ENCODE data around the gene CLTB.

CLTB gene

DNA sequence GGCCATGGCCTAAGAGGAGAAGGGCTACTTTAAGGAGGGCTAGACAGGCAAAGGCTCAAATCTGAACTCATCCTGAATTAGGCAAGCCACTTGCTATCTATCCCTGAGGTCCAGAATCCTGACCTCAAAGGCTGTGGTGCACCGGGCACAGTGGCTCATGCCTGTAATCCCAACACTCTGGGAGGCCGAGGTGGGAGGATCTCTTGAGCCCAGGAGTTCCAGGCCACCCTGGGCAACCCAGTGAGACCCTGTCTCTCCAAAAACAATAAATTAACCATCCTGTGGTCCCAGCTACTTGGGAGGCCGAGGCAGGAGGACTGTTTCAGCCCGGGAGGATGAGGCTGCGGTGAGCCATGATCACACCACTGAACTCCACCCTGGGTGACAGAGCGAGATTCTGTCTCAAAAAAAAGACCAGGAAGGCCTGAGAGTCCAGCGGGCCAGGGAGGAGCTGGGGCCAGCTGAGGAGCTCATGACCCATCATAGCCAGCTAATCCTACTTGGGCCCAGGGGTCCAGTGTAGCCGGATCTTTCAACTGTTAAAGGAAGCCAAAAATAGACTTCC is 31.9 kb downstream of the CLTB start:
- TF ChIP-seq MYC (IDR thresholded peaks at IDR 0.05; ENCODE audit: low read depth, low read length) (no peak), CTCF (IDR thresholded peaks at IDR 0.05; ENCODE audit: low read depth, low read length) (no peak), POLR2A (IDR thresholded peaks at IDR 0.05; ENCODE audit: extremely low read depth, insufficient read length) (no peak)
- TF ChIP-seq, protein P1, sequence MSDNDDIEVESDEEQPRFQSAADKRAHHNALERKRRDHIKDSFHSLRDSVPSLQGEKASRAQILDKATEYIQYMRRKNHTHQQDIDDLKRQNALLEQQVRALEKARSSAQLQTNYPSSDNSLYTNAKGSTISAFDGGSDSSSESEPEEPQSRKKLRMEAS (IDR thresholded peaks at IDR 0.05; ENCODE audit: low read depth, low read length) = no peak
- no peak for DNase-seq (ENCODE audit: low read depth)
- H3K4me3 ChIP-seq (ENCODE audit: low read depth, low read length) = no peak overlapping the region

GRCh38 chr5:176383961-176384360 is 32.4 kb downstream of the CLTB start:
- TF ChIP-seq, protein P1 (IDR thresholded peaks at IDR 0.05; ENCODE audit: low read depth, low read length) = no peak
- TF ChIP-seq CTCF (IDR thresholded peaks at IDR 0.05; ENCODE audit: low read depth, low read length) (no peak), POLR2A (IDR thresholded peaks at IDR 0.05; ENCODE audit: extremely low read depth, insufficient read length) (no peak), MYC (IDR thresholded peaks at IDR 0.05; ENCODE audit: low read depth, low read length) (no peak)
- no peak for DNase-seq (ENCODE audit: low read depth)
- no peak overlapping the region for H3K4me3 ChIP-seq (ENCODE audit: low read depth, low read length)

GRCh38 chr5:176383248-176383905 is 33.0 kb downstream of the CLTB start:
- TF ChIP-seq CTCF (IDR thresholded peaks at IDR 0.05; ENCODE audit: low read depth, low read length) = no peak
- TF ChIP-seq POLR2A (IDR thresholded peaks at IDR 0.05; ENCODE audit: extremely low read depth, insufficient read length) = no peak
- TF ChIP-seq, protein P1 (IDR thresholded peaks at IDR 0.05; ENCODE audit: low read depth, low read length) = no peak
- TF ChIP-seq MYC (IDR thresholded peaks at IDR 0.05; ENCODE audit: low read depth, low read length) = no peak
- DNase-seq (ENCODE audit: low read depth) = no peak
- no peak overlapping the region for H3K4me3 ChIP-seq (ENCODE audit: low read depth, low read length)

DNA sequence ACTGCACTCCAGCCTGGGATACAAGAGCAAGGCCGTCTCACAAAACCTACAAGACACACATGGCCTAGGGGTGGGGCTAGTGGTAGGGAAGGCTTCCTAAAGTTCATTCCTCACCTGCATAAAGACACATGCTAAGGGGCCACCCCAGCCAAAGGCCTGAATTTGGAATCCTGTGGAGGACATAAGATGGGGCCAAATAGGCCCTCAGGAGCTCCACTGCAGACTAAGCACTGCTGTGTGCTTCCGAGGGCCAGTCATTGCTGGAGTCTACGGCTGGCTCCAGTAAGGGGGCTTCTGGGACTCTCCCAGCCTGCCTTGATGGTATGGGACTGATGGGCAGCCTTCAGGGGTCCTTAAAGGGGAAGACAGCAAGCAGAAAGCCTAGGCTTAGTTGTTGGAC is 33.6 kb downstream of the CLTB start:
- no peak for DNase-seq (ENCODE audit: low read depth)
- TF ChIP-seq MYC (IDR thresholded peaks at IDR 0.05; ENCODE audit: low read depth, low read length) = no peak
- no peak for TF ChIP-seq POLR2A (IDR thresholded peaks at IDR 0.05; ENCODE audit: extremely low read depth, insufficient read length)
- no peak for TF ChIP-seq CTCF (IDR thresholded peaks at IDR 0.05; ENCODE audit: low read depth, low read length)
- TF ChIP-seq, protein P1 (IDR thresholded peaks at IDR 0.05; ENCODE audit: low read depth, low read length) = no peak
- H3K4me3 ChIP-seq (ENCODE audit: low read depth, low read length) = no peak overlapping the region

- no peak for DNase-seq (ENCODE audit: low read depth)
- TF ChIP-seq, protein P1 (IDR thresholded peaks at IDR 0.05; ENCODE audit: low read depth, low read length) = no peak
- TF ChIP-seq MYC (IDR thresholded peaks at IDR 0.05; ENCODE audit: low read depth, low read length) (no peak), CTCF (IDR thresholded peaks at IDR 0.05; ENCODE audit: low read depth, low read length) (no peak), POLR2A (IDR thresholded peaks at IDR 0.05; ENCODE audit: extremely low read depth, insufficient read length) (no peak)
- H3K4me3 ChIP-seq (ENCODE audit: low read depth, low read length) = no peak overlapping the region
Measured at GRCh38 chr5:176381979-176382378, 34.4 kb downstream of the CLTB start.

All from NB4 (cell line).